ENCODE measurements around the gene CHAF1B.
A peak's percentile ranks its signal among the peaks of the same experiment; 100 is the strongest.
"Not testable (repeated sequence)": the region's sequence is repeated elsewhere in the genome, so short reads cannot be mapped to it uniquely, and the experiment has no call there.

The CHAF1B gene

DNA sequence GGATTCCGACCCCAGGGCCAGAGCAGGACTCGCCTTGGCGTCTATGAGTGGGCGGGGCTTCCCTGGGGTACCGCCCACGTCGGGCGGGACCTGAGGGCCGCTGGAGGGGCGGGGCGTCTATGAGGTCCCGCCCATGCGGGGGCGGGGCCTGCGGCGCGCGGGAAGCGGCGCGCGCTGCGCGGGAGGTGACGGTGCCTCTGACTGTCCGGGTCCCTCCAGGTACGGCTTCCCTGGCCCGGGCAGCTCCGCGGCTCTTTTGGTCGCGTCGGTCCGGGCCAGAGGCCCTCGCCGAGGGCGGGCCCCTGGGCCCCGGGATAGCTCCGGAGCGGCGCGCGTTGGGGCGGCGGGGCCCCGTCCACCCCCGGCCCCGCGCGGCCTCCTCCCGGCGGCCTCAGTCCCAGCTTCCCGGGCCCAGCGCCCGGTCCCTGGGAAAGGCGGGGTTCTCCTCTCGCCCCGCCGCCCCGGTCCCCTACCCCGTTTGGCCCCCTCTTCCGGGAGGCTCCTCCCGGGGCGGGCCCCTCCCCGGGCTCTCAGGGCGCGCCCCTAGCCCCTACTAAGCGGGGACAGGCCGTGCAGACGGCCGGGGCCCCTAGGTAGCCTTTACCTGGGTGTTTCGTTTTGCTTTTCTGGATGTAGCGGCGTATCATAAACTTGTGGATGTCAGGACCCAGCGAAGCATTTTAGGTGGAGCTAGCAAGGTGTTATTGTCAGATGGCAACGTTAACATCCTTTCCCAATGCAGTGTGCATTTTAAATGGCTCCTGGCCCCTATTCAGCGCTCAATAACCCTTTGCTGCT, at the start of gene CHAF1B:
Gene CHAF1B (plus strand): TSS at position 160 of the 798 bp plus-strand sequence. CDS start 745 bp downstream, outside the sequence.
- peak; percentile 77 for DNase-seq (ENCODE audit: low spot score)

DNA sequence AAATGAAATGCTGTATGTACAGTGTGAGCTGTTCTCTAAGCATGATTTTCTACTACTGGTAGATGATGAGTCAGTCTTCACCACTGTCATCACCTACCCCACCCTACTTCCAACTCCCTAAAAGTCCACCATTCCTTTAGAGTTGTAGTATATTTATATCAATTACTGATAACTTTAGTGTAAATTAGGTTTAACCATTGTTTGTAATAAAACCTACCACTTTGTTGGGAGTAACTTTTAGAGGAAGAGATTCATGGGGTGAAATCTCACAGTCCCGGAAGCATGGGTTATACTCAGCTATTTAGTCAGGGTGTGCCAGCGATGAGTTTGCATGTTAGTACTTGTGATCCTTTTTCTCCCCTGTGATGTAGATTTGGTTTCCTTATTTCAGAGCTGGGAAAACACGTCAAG, 48.1 kb upstream of the CHAF1B start:
- no peak for DNase-seq (ENCODE audit: low spot score)

GRCh38 chr21:36338975-36339374, 46.2 kb upstream of the CHAF1B start:
- no peak for DNase-seq (ENCODE audit: low spot score)

DNA sequence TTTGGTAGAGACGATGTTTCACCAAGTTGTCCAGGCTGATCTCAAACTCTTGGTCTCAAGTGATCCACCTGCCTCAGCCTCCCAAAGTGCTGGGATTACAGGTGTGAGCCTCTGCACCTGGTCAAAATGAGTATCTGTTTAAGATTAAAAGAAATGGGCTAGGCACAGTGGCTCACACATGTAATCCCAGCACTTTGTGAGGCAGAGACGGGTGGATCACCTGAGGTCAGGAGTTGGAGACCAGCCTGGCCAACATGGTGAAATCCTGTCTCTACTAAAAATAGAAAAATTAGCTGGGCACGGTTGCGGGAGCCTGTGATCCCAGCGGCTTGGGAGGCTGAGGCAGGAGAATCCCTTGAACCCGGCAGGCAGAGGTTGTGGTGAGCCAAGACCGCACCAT, 42.6 kb upstream of the CHAF1B start:
- not testable (repeated sequence) for DNase-seq (ENCODE audit: low spot score)

DNA sequence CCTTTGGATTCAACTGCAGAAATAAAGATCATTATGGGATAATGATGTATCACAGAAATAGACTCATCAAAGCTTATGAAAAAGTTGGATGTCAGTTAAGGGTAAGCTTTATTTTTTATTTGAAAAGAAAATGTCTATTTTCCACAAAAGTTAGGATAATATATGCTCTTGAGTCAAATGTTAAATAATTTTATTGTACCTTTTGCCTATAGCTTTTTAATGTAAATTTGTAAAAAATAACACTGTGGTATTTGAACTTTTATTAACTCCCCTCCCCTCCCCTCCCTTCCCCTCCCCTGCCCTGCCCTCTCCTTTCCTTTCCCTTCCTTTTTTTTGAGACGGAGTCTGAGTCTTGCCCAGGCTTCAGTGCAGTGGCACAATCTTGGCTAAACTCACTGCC, 40.3 kb upstream of the CHAF1B start:
- DNase-seq (ENCODE audit: low spot score), result no peak

DNA sequence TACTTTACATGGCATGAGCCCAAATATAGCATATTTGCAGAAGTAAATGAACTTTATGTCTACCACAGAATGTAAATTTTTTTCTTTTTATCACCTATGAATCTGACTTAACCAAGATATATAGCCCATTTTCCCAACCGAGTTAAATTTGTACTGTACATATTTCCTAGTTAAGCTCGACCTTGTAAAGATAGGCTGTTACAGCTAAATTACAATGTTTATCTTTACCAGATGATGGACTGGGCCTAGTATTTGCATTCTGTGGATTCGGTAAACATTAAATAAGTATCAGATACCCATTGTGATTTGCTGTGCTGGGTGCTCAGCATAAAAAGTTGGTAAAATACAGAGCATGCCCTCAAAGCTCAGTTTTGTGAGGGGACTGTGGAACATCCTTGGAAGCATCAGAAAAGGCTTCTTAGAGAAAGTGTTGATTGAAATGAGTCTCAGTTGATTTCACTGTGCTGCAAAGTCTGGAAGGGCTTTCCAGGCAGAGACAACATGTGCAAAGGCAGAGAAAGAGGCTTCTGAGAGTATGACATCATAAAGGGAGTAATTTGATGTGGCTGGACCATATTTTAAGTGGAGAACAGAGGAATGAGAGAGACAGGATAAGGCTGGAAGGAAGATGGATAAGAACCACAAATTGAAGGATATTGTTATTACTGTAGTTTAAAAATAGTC, 37.8 kb upstream of the CHAF1B start:
- DNase-seq (ENCODE audit: low spot score), result no peak

DNA sequence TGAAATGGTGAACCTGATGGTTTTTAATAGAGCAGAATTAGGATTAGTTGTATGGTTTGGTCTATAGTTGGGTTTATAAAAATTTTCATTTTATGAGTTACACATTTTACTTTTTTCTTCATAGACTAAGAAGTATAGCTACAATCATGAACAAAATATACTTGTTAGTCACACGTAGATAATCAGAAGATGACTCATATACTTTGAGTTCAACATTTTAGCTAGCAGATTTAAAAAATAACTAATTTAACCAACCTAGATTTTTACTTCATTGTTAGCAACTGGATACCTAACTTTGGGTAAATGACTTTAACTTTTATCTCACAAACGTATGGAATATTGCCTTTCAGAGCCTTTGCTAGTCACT, 37.2 kb upstream of the CHAF1B start:
- DNase-seq (ENCODE audit: low spot score), result no peak

DNA sequence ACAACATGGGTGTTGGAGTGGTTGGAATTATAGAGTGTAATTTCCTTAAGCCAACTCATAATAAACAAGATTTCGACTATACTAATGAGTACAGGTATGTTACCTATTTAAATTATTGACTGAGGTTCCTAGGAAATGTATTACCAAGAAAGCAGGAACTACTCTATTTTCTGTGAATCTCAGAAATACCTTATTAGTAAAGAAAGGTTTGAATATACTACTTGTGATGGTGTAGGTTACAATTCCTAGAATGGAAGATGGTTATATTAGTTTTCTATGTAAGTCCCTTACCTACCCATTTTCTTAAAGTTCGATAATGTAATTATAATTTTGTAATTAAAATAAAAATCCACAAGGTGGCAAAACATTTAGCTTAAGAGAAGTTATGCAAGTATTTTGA, 35.9 kb upstream of the CHAF1B start:
- no peak for DNase-seq (ENCODE audit: low spot score)

- no peak for DNase-seq (ENCODE audit: low spot score)
These were observed 34.8 kb upstream of the CHAF1B start for GRCh38 chr21:36350282-36350910.

DNA sequence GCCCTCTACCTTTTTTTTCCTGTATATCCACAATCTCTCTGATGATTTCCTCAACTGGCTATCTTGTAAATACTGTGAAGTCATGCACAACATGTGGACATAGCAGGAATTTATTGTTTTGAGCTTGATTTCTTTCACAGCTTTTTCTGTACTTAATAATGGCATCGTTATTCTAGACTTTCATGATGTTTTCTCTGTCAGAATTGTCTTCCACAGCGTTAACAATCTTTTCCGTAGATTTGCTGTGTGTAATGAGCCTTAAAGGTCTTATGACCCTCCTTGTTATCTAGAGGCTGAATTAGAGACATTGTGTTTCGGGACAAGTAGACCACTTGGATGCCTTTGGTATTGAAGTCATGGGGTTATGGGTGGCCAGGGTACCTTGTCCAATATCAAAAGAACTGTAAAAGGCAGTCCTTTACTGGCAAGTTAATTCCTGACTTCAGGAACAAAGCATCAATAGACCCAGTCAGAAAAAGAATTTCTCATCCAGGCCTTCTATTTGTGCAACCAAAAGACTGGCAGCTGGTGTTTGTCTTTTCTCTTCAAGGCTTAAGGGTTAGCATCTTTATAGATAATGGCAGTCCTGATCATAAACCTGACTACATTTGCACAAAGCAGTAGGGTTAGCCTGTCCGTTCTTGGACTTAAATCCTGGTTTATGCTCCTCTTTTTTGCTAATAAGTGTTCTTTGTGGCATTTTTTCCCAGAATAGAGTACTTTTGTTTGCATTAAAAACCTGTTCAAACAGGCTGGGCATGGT, 30.1 kb upstream of the CHAF1B start:
- DNase-seq (ENCODE audit: low spot score), result no peak

GRCh38 chr21:36355868-36356267, 29.3 kb upstream of the CHAF1B start:
- DNase-seq (ENCODE audit: low spot score), result no peak

- no peak for DNase-seq (ENCODE audit: low spot score)
These were observed 26.0 kb upstream of the CHAF1B start for GRCh38 chr21:36359185-36359584.

DNA sequence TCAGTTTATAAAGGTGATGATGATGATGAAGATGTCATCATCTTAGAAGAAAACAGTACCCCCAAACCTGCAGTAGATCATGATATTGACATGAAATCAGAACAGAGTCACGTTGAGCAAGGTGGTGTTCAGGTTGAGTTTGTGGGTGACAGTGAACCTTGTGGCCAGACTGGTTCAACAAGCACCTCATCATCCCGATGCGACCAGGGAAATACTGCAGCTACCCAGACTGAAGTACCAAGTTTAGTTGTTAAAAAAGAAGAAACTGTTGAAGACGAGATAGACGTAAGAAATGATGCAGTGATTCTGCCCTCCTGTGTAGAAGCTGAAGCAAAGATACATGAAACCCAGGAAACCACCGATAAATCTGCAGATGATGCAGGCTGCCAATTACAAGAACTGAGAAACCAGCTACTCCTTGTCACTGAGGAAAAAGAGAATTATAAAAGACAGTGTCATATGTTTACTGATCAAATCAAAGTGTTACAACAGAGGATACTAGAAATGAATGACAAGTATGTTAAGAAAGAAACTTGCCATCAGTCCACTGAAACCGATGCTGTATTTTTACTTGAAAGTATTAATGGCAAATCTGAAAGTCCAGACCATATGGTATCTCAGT, 16.0 kb upstream of the CHAF1B start:
- DNase-seq (ENCODE audit: low spot score), result no peak

DNA sequence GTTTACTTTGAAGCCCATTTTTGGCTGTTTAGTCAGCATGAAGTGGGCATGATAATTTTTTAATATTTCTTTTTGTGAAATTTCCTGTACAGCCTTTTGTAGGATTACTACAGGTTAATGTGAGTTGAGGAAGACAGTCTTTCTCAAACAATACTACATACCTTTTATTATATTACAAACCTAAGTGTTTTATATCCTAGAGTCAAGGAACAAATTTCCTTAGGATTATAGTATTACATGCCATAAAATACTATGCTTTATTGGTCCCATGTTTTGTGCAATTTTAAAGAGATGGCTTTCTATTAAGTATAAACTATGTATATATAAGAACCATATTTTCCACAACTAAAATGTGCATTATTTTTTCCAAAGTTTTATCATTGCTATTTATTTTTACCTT, 9.2 kb upstream of the CHAF1B start:
- no peak for DNase-seq (ENCODE audit: low spot score)

GRCh38 chr21:36377391-36377842, 7.8 kb upstream of the CHAF1B start:
- DNase-seq (ENCODE audit: low spot score), result no peak

DNA sequence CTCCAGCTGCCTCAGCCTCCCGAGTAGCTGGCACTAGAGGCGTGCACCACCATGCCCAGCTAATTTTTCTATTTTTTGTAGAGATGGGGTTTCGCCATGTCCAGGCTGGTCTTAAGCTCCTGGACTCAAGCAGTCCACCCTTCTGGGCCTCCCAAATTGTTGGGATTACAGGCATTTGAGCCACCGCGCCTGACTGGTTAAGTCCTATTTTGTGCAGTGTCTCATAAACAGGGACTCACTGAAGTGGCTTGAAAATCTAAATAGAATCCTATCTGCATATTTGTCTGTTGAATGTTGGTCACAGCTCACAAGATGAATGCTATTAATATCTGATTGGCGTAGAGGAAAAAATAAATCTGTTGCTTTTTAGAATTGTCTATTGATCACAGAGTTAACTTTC, 5.9 kb upstream of the CHAF1B start:
- no peak for DNase-seq (ENCODE audit: low spot score)

- no peak for DNase-seq (ENCODE audit: low spot score)
These were observed 3.2 kb upstream of the CHAF1B start for GRCh38 chr21:36381841-36382589.

GRCh38 chr21:36382722-36383121, 2.5 kb upstream of the CHAF1B start:
- DNase-seq (ENCODE audit: low spot score), result not testable (repeated sequence)

GRCh38 chr21:36384885-36385232, 333 bp upstream of the CHAF1B start:
- DNase-seq (ENCODE audit: low spot score), result no peak

- no peak for DNase-seq (ENCODE audit: low spot score)
These were observed 945 bp downstream of the CHAF1B start for GRCh38 chr21:36386031-36386642.

GRCh38 chr21:36388096-36388495, 2.9 kb downstream of the CHAF1B start:
- DNase-seq (ENCODE audit: low spot score), result no peak

Measured in cerebellar cortex (tissue), 1 donor.